ENCODE results near the gene SCNN1B. TPM values are rescaled to one million over a fixed set of nuclear protein-coding genes. Genes with fewer than 3 reads are reported as not detected.
"Not testable (repeated sequence)": the region's sequence is repeated elsewhere in the genome, so short reads cannot be mapped to it uniquely, and the experiment has no call there.

SCNN1B gene
- total RNA-seq, 1 donor from 2014 or later = 0.29 TPM

DNA sequence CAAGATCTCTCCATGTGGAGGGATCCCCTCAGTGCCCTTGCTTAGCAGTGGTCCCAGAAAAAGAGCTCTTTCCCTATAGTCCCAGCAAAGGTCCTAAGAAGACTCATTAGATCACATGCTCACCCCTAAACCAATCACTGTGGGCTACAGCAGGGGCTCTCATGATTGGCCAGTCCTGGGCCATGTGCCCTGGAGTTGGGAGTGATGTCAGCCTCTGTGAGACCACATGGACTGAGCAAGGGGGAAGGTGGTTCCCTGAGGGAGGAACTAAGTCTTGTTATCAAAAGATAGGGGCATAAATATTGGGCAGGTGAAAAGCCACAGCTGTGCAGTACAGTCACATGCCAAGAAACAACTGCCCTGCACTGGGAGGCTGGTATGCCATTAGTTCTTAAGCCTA lies 51.3 kb downstream of the SCNN1B start:
- DNase-seq (ENCODE audit: extremely low read depth, low read depth, low spot score) = no peak

DNA sequence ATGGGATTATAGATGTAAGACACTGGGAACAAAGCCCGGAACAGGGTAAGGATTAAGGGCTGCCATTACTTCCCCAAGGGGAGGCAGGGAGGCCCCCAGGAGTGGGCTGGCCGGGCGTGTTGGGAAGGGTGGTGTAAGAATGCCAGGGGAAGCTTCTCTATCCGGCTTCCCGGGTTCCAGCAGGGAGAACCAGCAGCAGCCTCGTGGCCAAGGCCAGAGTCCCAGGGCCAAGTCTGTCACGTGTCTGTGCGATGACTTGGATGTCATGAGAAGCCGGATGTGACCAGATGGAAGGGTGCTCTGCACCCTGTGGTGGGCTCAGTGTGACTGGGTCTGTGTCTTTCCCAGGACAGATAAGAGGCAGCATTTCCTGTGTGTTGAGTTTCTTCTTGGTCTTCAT lies 52.1 kb downstream of the SCNN1B start:
- no peak for DNase-seq (ENCODE audit: extremely low read depth, low read depth, low spot score)

GRCh38 chr16:23355106-23355670 lies 53.1 kb downstream of the SCNN1B start:
- no peak for DNase-seq (ENCODE audit: extremely low read depth, low read depth, low spot score)

GRCh38 chr16:23356941-23357340 lies 54.8 kb downstream of the SCNN1B start:
- no peak for DNase-seq (ENCODE audit: extremely low read depth, low read depth, low spot score)

DNA sequence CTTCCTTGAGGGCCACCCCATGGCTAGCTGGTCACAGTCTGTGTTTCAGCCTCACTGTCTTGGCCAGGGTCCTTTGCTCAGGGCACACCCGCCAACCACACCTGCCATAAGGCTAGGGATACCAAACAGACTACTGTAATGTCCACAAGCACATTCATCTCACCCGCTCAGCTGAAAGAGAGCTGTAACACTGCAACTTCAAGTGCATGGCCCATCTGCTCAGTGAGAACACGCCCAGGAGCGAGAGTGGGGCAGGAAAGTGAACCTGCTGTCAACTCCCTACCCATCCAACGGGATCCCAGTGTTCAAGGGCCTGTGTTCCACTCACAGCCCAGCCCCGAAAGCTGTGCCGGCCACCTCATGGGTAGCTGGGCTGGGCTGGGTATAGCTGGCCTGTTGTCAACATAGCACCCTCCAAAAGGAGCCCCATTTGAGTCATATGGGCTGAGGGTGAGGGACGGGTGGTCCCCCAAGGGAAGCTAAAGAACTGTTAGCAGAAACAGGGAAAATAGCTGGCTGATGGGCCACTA lies 55.7 kb downstream of the SCNN1B start:
- DNase-seq (ENCODE audit: extremely low read depth, low read depth, low spot score) = no peak

GRCh38 chr16:23359092-23359760 lies 57.1 kb downstream of the SCNN1B start:
- no peak for DNase-seq (ENCODE audit: extremely low read depth, low read depth, low spot score)

- DNase-seq (ENCODE audit: extremely low read depth, low read depth, low spot score) = peak; percentile 7
Observed at GRCh38 chr16:23362460-23363317, 60.6 kb downstream of the SCNN1B start.

DNA sequence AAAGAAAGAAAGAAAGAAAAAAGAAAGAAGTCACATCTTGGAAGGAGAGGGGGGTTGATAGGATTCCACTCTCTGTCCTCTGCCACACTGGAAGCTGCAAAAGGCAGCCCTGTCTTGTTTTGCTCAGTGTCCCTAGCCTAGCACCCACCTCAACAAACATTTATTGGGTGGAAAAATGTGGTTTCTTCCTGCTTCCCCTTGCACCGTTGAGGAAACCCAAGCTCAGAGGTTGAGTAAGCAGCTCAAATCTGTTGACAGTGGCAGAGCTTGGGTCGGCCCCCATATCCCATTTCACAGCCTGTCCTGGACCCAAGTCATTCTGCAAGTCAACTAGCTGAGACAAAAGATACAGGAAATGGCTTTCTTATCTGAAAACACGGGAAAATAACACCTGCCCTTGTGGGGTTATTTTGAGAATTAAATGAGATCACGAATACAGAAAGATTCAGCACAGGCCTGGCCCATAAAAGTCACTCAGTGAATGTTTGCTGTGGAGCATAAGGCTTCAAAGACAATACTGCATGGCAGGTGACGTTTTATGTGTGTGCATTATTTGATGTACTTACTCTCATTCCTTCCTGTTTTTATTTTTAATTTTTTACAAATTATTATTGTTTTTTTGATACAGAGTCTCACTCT lies 63.6 kb downstream of the SCNN1B start:
- no peak for DNase-seq (ENCODE audit: extremely low read depth, low read depth, low spot score)

GRCh38 chr16:23366341-23366740 lies 64.2 kb downstream of the SCNN1B start:
- not testable (repeated sequence) for DNase-seq (ENCODE audit: extremely low read depth, low read depth, low spot score)

GRCh38 chr16:23367564-23367963 lies 65.5 kb downstream of the SCNN1B start:
- DNase-seq (ENCODE audit: extremely low read depth, low read depth, low spot score) = no peak

DNA sequence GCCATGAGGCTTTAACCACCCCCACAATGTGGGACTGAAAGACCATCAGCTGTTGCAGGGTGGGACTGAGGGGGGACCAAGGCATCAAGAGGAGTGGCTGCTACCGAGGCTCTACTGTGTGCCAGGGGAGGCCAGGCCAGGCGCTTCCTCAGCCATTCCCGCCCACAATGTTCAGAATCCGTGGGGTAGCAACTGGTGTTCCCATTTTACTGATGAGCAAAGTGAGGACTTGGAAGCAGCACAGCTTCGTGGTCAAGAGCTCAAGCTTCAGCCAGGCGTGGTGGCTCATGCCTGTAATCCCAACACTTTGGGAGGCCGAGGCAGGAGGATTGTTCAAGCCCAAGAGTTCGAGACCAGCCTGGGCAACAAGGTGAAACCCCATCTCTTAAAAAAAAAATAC lies 65.9 kb downstream of the SCNN1B start:
- no peak for DNase-seq (ENCODE audit: extremely low read depth, low read depth, low spot score)

DNA sequence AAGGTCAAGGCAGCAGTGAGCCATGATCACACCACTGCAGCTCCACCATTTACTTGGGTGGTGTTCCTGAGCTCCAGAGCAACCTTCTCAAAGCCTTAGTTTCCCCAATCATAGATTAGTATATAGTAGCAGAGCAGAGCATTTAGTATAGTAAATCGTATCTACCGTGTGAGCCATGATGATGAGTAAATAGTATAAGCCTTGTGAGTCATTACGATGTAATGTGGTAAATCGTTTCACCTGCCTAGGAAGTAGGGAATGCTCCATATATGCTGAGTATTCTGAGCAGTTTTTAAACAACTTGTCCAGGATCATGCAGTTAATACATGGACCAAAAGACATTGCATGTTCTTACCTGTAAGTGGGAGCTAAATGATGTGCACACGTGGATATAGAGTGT lies 66.4 kb downstream of the SCNN1B start:
- DNase-seq (ENCODE audit: extremely low read depth, low read depth, low spot score) = no peak

GRCh38 chr16:23369416-23369815 lies 67.3 kb downstream of the SCNN1B start:
- no peak for DNase-seq (ENCODE audit: extremely low read depth, low read depth, low spot score)

- no peak for DNase-seq (ENCODE audit: extremely low read depth, low read depth, low spot score)
Observed at GRCh38 chr16:23371368-23371767, 69.3 kb downstream of the SCNN1B start.

DNA sequence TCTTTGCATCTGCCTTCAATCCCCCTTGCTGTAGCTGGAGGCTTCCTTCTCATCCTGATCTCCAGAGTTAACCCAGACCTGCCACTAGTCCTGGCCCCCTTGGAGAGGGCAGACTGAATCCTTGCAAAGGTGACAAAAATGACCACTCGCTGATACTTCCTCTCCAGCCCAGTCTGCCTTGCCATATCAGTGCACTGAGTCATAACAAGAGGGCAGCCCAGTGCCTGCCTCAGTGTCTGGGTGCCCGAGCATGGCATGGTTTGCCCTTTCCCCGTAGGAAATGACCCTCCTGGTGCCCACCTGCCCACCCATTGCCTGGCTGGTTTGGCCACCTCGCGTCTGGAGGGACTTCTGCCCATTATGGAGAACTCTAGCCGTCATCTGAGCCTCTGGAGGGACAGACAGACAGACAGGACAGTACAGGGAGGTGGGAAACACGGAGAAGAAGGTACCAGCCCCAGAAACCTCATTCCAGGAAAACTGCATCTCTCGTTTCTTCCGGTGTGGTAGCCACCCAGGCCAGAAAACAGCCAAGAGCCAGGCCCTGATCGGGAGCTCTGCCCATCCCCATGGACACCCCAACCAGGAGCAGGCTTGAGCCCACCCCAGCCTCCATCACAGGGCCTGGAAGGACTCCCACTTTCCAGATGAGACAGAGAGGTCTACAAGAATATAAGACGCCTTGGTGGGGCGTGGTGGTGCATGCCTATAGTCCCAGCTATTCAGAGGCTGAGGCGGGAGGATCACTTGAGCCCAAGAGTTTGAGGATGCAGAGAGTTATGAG lies 71.5 kb downstream of the SCNN1B start:
- no peak for DNase-seq (ENCODE audit: extremely low read depth, low read depth, low spot score)

DNA sequence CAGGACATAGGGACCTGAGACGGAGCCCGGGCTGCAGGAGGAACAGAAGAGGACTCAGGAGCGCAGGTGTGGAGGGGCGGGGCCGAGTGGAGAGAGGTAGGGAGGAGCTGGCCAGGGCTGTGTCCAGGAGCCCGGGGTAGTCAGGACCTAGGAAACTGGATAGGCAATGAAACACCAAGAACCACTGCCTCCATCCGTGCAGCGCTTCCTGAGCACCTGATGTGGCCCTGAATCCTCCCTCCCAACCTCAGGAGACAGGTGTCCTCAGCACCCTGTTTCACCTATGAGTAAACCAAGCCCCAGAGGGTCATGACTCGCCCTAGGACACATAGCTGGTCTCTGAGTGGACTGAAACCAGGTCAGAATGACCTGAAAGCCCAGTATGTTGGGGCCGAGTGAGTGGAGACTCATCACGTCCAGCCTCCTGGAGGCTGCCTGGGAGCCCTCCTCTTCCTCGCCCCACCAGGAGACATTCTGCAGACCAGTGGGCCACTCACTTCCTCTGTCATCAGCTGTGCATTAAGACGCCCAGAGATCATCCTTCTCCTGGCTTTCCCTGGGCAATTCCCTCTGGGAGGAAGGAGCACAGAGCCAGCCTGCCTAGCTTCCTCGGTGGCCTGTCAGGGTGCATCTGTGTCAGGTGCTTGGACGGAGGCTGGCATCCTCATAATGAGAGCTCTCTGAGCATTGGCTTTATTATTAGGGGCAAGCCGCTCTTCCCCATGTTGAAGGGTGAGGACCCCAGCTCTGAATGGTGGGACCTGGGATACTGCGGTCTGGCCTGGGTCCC lies 72.8 kb downstream of the SCNN1B start:
- DNase-seq (ENCODE audit: extremely low read depth, low read depth, low spot score) = no peak

DNA sequence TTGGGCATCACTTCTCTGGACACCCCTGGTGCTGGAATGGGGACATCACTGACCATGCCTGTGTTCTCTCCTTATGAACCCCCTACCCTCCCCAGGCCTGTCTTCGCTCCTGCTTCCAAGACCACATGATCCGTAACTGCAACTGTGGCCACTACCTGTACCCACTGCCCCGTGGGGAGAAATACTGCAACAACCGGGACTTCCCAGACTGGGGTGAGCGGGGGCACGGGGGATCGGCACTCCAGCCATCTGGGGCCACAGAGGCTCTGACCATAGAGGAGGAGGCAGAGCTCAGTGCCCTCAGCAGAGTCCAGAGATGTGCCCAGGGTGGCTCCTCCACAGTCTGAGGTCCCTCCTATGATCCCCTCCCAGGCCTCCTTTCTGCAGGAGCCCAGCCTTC lies 73.5 kb downstream of the SCNN1B start:
- no peak for DNase-seq (ENCODE audit: extremely low read depth, low read depth, low spot score)

DNA sequence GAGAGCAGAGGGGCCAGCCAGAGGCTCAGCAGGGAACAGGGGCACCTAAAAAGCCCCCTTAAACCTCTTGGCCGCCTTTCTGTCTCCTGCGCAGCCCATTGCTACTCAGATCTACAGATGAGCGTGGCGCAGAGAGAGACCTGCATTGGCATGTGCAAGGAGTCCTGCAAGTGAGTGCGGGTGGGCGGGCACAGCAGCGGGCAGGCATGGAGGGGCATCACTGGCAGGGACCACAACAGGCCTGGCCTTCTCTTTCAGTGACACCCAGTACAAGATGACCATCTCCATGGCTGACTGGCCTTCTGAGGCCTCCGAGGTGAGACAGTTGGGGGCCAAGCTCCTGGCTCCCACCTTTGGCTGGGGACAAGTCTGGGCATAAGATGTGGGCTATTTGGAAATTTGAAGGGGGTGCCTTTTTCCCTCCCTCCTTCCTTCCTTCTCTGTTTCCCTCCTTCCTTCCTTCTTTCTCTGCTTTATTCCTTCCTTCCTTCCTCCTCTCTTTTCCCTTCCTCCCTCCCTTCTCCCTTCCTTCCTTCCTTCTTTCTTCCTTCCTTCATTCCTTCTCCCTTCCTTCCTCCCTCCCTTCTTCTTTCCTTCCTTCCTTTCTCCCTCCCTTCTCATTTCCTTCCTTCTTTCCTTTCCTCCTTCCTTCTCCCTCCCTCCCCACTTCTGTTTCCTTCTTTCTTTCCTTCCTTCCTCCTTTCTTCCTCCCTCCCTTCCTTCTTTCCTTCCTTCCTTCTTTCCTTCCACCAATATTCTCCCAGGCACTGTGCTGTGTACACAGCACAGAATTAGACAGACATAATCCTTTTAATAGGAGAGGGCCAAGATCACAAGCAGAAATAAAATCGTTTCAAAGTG lies 75.2 kb downstream of the SCNN1B start:
- no peak for DNase-seq (ENCODE audit: extremely low read depth, low read depth, low spot score)

- no peak for DNase-seq (ENCODE audit: extremely low read depth, low read depth, low spot score)
Observed at GRCh38 chr16:23378256-23378655, 76.2 kb downstream of the SCNN1B start.
